Epithelial cell of esophagus (primary cell): ENCODE measurements around the gene DPYD.
A peak's percentile ranks its signal among the peaks of the same experiment; 100 is the strongest.

Experiments used
- DNase-seq: peaks from one replicate; pipeline ENCODE4 v3.0.0; 2010; ENCODE audit warnings: low read depth
- H3K4me3 ChIP-seq: 2 replicates; pipeline ENCODE4 v1.5.1; 2011; ENCODE audit warnings: mild to moderate bottlenecking, low read length, control low read depth
- CTCF ChIP-seq: IDR thresholded peaks from 2 replicates; pipeline ENCODE4 v1.5.1; 2011; ENCODE audit warnings: low read depth, mild to moderate bottlenecking, low read length, control low read depth, inconsistent platforms; ENCODE audit not compliant: insufficient read depth; ENCODE audit errors: missing control alignments

Gene DPYD

GRCh38 chr1:97105531-97105930, 815.3 kb downstream of the DPYD start:
- no peak for TF ChIP-seq CTCF
- DNase-seq: no peak
- no peak overlapping the region for H3K4me3 ChIP-seq

GRCh38 chr1:97101509-97101908, 819.3 kb downstream of the DPYD start:
- TF ChIP-seq CTCF: no peak
- no peak overlapping the region for H3K4me3 ChIP-seq
- DNase-seq: no peak

GRCh38 chr1:97097404-97097925, 823.4 kb downstream of the DPYD start:
- H3K4me3 ChIP-seq: no peak overlapping the region
- peak; percentile 78 for DNase-seq
- no peak for TF ChIP-seq CTCF

GRCh38 chr1:97095764-97096163, 825.1 kb downstream of the DPYD start:
- no peak for TF ChIP-seq CTCF
- H3K4me3 ChIP-seq: no peak overlapping the region
- DNase-seq: no peak

- peak; percentile 84 for DNase-seq
- no peak for TF ChIP-seq CTCF
- H3K4me3 ChIP-seq: no peak overlapping the region
Measured at GRCh38 chr1:97094247-97094972, 826.4 kb downstream of the DPYD start.

GRCh38 chr1:97093741-97094140, 827.1 kb downstream of the DPYD start:
- peak; percentile 37 for DNase-seq
- no peak for TF ChIP-seq CTCF

GRCh38 chr1:97092824-97093223, 828.0 kb downstream of the DPYD start:
- H3K4me3 ChIP-seq: no peak overlapping the region
- TF ChIP-seq CTCF: no peak
- no peak for DNase-seq

More at GRCh38 chr1:97093741-97094140, 827.1 kb downstream of the DPYD start:
- no peak overlapping the region for H3K4me3 ChIP-seq
